ENCODE data around the gene ECHDC1.
"Not testable (repeated sequence)": the region's sequence is repeated elsewhere in the genome, so short reads cannot be mapped to it uniquely, and the experiment has no call there.

ECHDC1 gene

GRCh38 chr6:127332383-127332961, 10.9 kb downstream of the ECHDC1 start:
- no peak overlapping the region for H3K27ac ChIP-seq
- in situ Hi-C loops (cut with HindIII; ENCODE audit: low pct_ligation_motif_present, low sequenced_read_pairs): no loop called here
- no peak for DNase-seq
- H3K27me3 ChIP-seq (replicated peaks): no peaks in the 10 kb centered on the region
- no peaks in the 10 kb centered on the region for H3K36me3 ChIP-seq (replicated peaks)
- no peak for TF ChIP-seq CTCF (IDR thresholded peaks at IDR 0.05; ENCODE audit: low read depth, low read length, missing control alignments)
- H3K4me3 ChIP-seq (ENCODE audit: low read depth, low read length): no peak overlapping the region

GRCh38 chr6:127331256-127331655, 12.2 kb downstream of the ECHDC1 start:
- H3K4me3 ChIP-seq (ENCODE audit: low read depth, low read length); H3K27ac ChIP-seq; DNase-seq; H3K27me3 ChIP-seq (replicated peaks); in situ Hi-C loops (cut with HindIII; ENCODE audit: low pct_ligation_motif_present, low sequenced_read_pairs); H3K36me3 ChIP-seq (replicated peaks): not testable (repeated sequence)

- Histone ChIP-seq H3K27ac (no peak overlapping the region), H3K27me3 (replicated peaks) (no peaks in the 10 kb centered on the region), H3K36me3 (replicated peaks) (peaks cover 8% of the 10 kb centered on the region), H3K4me3 (ENCODE audit: low read depth, low read length) (no peak overlapping the region)
- in situ Hi-C loops (cut with HindIII; ENCODE audit: low pct_ligation_motif_present, low sequenced_read_pairs): no loop called here
- DNase-seq: no peak
- TF ChIP-seq CTCF (IDR thresholded peaks at IDR 0.05; ENCODE audit: low read depth, low read length, missing control alignments): no peak
These were observed 15.3 kb downstream of the ECHDC1 start for GRCh38 chr6:127328043-127328609.

GRCh38 chr6:127319686-127320085, 23.7 kb downstream of the ECHDC1 start:
- H3K36me3 ChIP-seq (replicated peaks): no peaks in the 10 kb centered on the region
- TF ChIP-seq CTCF (IDR thresholded peaks at IDR 0.05; ENCODE audit: low read depth, low read length, missing control alignments): no peak
- in situ Hi-C loops (cut with HindIII; ENCODE audit: low pct_ligation_motif_present, low sequenced_read_pairs): no loop called here

GRCh38 chr6:127317388-127318128, 25.9 kb downstream of the ECHDC1 start:
- no peak for TF ChIP-seq CTCF (IDR thresholded peaks at IDR 0.05; ENCODE audit: low read depth, low read length, missing control alignments)

More at GRCh38 chr6:127319686-127320085, 23.7 kb downstream of the ECHDC1 start:
- DNase-seq: no peak
- Histone ChIP-seq H3K27ac (no peak overlapping the region), H3K27me3 (replicated peaks) (no peaks in the 10 kb centered on the region), H3K4me3 (ENCODE audit: low read depth, low read length) (no peak overlapping the region)

GRCh38 chr6:127305741-127306140, 37.7 kb downstream of the ECHDC1 start:
- Histone ChIP-seq H3K27me3 (replicated peaks) (no peaks in the 10 kb centered on the region), H3K36me3 (replicated peaks) (no peaks in the 10 kb centered on the region), H3K27ac (no peak overlapping the region), H3K4me3 (ENCODE audit: low read depth, low read length) (no peak overlapping the region)
- no peak for DNase-seq
- TF ChIP-seq CTCF (IDR thresholded peaks at IDR 0.05; ENCODE audit: low read depth, low read length, missing control alignments): no peak
- in situ Hi-C loops (cut with HindIII; ENCODE audit: low pct_ligation_motif_present, low sequenced_read_pairs): no loop called here

More at GRCh38 chr6:127317388-127318128, 25.9 kb downstream of the ECHDC1 start:
- Histone ChIP-seq H3K27ac (no peak overlapping the region), H3K4me3 (ENCODE audit: low read depth, low read length) (no peak overlapping the region), H3K36me3 (replicated peaks) (peaks cover 7% of the 10 kb centered on the region), H3K27me3 (replicated peaks) (no peaks in the 10 kb centered on the region)
- no peak for DNase-seq
- in situ Hi-C loops (cut with HindIII; ENCODE audit: low pct_ligation_motif_present, low sequenced_read_pairs): no loop called here
